ENCODE measurements around the gene STOM. TPM values are rescaled to one million over a fixed set of nuclear protein-coding genes. Genes with fewer than 3 reads are reported as not detected.

STOM gene
- total RNA-seq, 1 experiment from 2014 or later = 33.1 TPM

GRCh38 chr9:121312169-121312568 lies 57.9 kb downstream of the STOM start:
- no peaks in the 10 kb centered on the region for H3K9me2 ChIP-seq (replicated peaks; ENCODE audit: insufficient read depth, low read length)
- H3K36me3 ChIP-seq (ENCODE audit: insufficient read depth, low read length) = no peaks in the 10 kb centered on the region; the same call in 1 of the 2 replicates
- H3K27ac ChIP-seq (ENCODE audit: low read length) = no peak overlapping the region
- no peaks in the 10 kb centered on the region for H3K4me1 ChIP-seq (ENCODE audit: low read length)
- H3K27me3 ChIP-seq (ENCODE audit: low read length) = no peaks in the 10 kb centered on the region
- no peaks in the 10 kb centered on the region for H3K79me2 ChIP-seq (ENCODE audit: low read length)
- H3K9me3 ChIP-seq (ENCODE audit: low read length) = no peaks in the 10 kb centered on the region
- no peak overlapping the region for H3K4me2 ChIP-seq (ENCODE audit: low read depth, low read length, poor library complexity, severe bottlenecking)
- no peak for DNase-seq
- H2AFZ ChIP-seq (ENCODE audit: low read length) = no peak overlapping the region
- H3K4me3 ChIP-seq (ENCODE audit: low read length) = no peak overlapping the region
- no peaks in the 10 kb centered on the region for H4K20me1 ChIP-seq (ENCODE audit: insufficient read depth, low read depth, low read length)
- H3K9ac ChIP-seq (ENCODE audit: low read length) = no peak overlapping the region

GRCh38 chr9:121310571-121310970 lies 59.5 kb downstream of the STOM start:
- Histone ChIP-seq H3K9me3 (ENCODE audit: low read length) (no peaks in the 10 kb centered on the region), H3K27ac (ENCODE audit: low read length) (no peak overlapping the region), H3K4me2 (ENCODE audit: low read depth, low read length, poor library complexity, severe bottlenecking) (no peak overlapping the region), H3K9me2 (replicated peaks; ENCODE audit: insufficient read depth, low read length) (no peaks in the 10 kb centered on the region), H3K4me1 (ENCODE audit: low read length) (no peaks in the 10 kb centered on the region), H3K79me2 (ENCODE audit: low read length) (no peaks in the 10 kb centered on the region), H2AFZ (ENCODE audit: low read length) (no peak overlapping the region), H3K36me3 (ENCODE audit: insufficient read depth, low read length) (no peaks in the 10 kb centered on the region; the same call in 1 of the 2 replicates), H4K20me1 (ENCODE audit: insufficient read depth, low read depth, low read length) (no peaks in the 10 kb centered on the region), H3K9ac (ENCODE audit: low read length) (no peak overlapping the region), H3K27me3 (ENCODE audit: low read length) (no peaks in the 10 kb centered on the region), H3K4me3 (ENCODE audit: low read length) (no peak overlapping the region)
- DNase-seq = no peak

DNA sequence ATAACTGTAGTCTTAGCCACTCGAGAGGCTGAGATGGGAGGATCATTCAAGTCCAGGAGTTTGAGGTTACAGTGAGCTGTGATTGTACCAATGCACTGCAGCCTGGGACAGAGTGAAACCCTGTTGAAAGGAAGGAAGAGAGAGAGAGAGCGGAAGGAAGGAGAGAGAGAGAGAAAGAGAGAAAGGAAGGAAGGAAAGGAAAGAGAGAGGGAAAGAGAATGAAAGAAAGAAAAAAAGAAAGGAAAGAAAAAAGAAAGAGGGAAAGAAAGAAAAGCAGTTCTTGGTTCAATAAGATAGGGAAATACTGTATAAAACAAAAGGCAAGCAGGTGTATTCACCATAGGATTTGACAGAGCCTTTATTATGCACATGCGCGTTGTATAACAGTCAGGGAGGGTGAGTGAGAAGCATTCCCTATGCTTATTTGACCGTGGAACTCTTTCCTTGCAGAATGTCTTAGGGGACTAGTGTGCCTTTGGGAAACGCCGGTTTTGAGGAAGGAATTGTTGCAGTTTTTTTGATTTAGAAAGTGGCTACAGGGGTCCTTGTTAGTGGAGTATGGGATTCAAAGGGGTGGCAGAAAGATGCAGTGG lies 60.1 kb downstream of the STOM start:
- H3K36me3 ChIP-seq (ENCODE audit: insufficient read depth, low read length) = no peaks in the 10 kb centered on the region; the same call in 1 of the 2 replicates
- H3K9ac ChIP-seq (ENCODE audit: low read length) = no peak overlapping the region
- no peak for DNase-seq
- no peaks in the 10 kb centered on the region for H3K4me1 ChIP-seq (ENCODE audit: low read length)
- H4K20me1 ChIP-seq (ENCODE audit: insufficient read depth, low read depth, low read length) = no peaks in the 10 kb centered on the region
- no peaks in the 10 kb centered on the region for H3K27me3 ChIP-seq (ENCODE audit: low read length)
- H3K9me2 ChIP-seq (replicated peaks; ENCODE audit: insufficient read depth, low read length) = no peaks in the 10 kb centered on the region
- H3K4me2 ChIP-seq (ENCODE audit: low read depth, low read length, poor library complexity, severe bottlenecking) = no peak overlapping the region
- H2AFZ ChIP-seq (ENCODE audit: low read length) = no peak overlapping the region
- H3K9me3 ChIP-seq (ENCODE audit: low read length) = no peaks in the 10 kb centered on the region
- H3K4me3 ChIP-seq (ENCODE audit: low read length) = no peak overlapping the region
- no peaks in the 10 kb centered on the region for H3K79me2 ChIP-seq (ENCODE audit: low read length)
- H3K27ac ChIP-seq (ENCODE audit: low read length) = no peak overlapping the region

DNA sequence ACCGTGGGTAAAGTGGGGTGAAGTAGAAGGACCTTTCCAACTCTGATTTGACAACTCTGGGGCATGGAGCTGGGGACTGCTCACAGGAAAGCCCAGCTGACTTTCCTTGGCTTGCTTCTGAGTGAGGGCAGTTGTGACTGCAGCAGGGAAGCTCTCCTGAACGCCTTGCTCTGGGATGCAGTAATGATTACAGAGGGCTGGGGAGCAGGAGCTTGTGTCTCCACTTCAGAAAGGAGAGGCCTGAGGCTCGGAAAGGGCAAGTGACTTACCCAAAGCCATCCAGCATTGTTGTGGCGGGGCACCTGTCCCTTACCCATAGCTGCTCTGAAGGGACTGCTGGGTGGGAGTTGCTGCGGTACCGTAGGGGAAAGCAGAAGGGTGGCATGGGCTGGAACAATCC lies 60.9 kb downstream of the STOM start:
- H3K36me3 ChIP-seq (ENCODE audit: insufficient read depth, low read length) = no peaks in the 10 kb centered on the region; the same call in 1 of the 2 replicates
- H3K4me3 ChIP-seq (ENCODE audit: low read length) = no peak overlapping the region
- H3K4me1 ChIP-seq (ENCODE audit: low read length) = no peaks in the 10 kb centered on the region

DNA sequence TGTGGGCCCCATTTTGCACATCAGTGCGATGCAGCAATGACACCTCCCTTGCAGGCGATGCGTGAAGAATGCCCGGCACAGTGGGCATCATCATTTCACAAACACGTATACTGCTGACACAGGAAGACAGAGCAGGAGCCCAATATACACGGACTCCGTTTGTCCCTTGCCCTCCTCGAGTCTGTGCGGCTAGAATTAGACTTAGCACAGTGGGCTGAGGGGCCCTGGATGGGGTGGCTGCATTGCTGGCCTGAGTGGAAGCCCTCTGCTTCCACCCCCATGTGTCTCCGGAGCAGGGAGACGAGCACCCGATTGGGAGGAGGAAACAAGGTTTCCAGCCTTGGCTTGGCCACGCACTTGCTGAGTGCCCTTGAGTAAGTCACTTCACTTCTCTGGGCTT lies 61.3 kb downstream of the STOM start:
- Histone ChIP-seq H3K27me3 (ENCODE audit: low read length) (no peaks in the 10 kb centered on the region), H3K4me3 (ENCODE audit: low read length) (no peak overlapping the region), H3K36me3 (ENCODE audit: insufficient read depth, low read length) (no peaks in the 10 kb centered on the region; the same call in 1 of the 2 replicates), H3K79me2 (ENCODE audit: low read length) (no peaks in the 10 kb centered on the region), H2AFZ (ENCODE audit: low read length) (no peak overlapping the region), H3K4me1 (ENCODE audit: low read length) (no peaks in the 10 kb centered on the region), H3K9me2 (replicated peaks; ENCODE audit: insufficient read depth, low read length) (no peaks in the 10 kb centered on the region), H3K9ac (ENCODE audit: low read length) (no peak overlapping the region), H3K27ac (ENCODE audit: low read length) (no peak overlapping the region), H3K9me3 (ENCODE audit: low read length) (no peaks in the 10 kb centered on the region), H4K20me1 (ENCODE audit: insufficient read depth, low read depth, low read length) (no peaks in the 10 kb centered on the region), H3K4me2 (ENCODE audit: low read depth, low read length, poor library complexity, severe bottlenecking) (no peak overlapping the region)
- DNase-seq = no peak

More for the DNA sequence above, 60.9 kb downstream of the STOM start:
- H3K9ac ChIP-seq (ENCODE audit: low read length) = no peak overlapping the region
- H3K9me2 ChIP-seq (replicated peaks; ENCODE audit: insufficient read depth, low read length) = no peaks in the 10 kb centered on the region
- DNase-seq = no peak
- H4K20me1 ChIP-seq (ENCODE audit: insufficient read depth, low read depth, low read length) = no peaks in the 10 kb centered on the region
- H3K9me3 ChIP-seq (ENCODE audit: low read length) = no peaks in the 10 kb centered on the region
- no peak overlapping the region for H3K27ac ChIP-seq (ENCODE audit: low read length)
- no peak overlapping the region for H3K4me2 ChIP-seq (ENCODE audit: low read depth, low read length, poor library complexity, severe bottlenecking)
- H3K79me2 ChIP-seq (ENCODE audit: low read length) = no peaks in the 10 kb centered on the region
- no peaks in the 10 kb centered on the region for H3K27me3 ChIP-seq (ENCODE audit: low read length)
- H2AFZ ChIP-seq (ENCODE audit: low read length) = no peak overlapping the region

GRCh38 chr9:121307976-121308375 lies 62.1 kb downstream of the STOM start:
- Histone ChIP-seq H3K9ac (ENCODE audit: low read length) (no peak overlapping the region), H3K36me3 (ENCODE audit: insufficient read depth, low read length) (no peaks in the 10 kb centered on the region; the same call in 1 of the 2 replicates), H3K4me3 (ENCODE audit: low read length) (no peak overlapping the region), H4K20me1 (ENCODE audit: insufficient read depth, low read depth, low read length) (no peaks in the 10 kb centered on the region), H3K9me3 (ENCODE audit: low read length) (no peaks in the 10 kb centered on the region), H3K4me1 (ENCODE audit: low read length) (no peaks in the 10 kb centered on the region), H3K9me2 (replicated peaks; ENCODE audit: insufficient read depth, low read length) (no peaks in the 10 kb centered on the region), H2AFZ (ENCODE audit: low read length) (no peak overlapping the region), H3K79me2 (ENCODE audit: low read length) (no peaks in the 10 kb centered on the region), H3K4me2 (ENCODE audit: low read depth, low read length, poor library complexity, severe bottlenecking) (no peak overlapping the region), H3K27ac (ENCODE audit: low read length) (no peak overlapping the region), H3K27me3 (ENCODE audit: low read length) (no peaks in the 10 kb centered on the region)
- no peak for DNase-seq

DNA sequence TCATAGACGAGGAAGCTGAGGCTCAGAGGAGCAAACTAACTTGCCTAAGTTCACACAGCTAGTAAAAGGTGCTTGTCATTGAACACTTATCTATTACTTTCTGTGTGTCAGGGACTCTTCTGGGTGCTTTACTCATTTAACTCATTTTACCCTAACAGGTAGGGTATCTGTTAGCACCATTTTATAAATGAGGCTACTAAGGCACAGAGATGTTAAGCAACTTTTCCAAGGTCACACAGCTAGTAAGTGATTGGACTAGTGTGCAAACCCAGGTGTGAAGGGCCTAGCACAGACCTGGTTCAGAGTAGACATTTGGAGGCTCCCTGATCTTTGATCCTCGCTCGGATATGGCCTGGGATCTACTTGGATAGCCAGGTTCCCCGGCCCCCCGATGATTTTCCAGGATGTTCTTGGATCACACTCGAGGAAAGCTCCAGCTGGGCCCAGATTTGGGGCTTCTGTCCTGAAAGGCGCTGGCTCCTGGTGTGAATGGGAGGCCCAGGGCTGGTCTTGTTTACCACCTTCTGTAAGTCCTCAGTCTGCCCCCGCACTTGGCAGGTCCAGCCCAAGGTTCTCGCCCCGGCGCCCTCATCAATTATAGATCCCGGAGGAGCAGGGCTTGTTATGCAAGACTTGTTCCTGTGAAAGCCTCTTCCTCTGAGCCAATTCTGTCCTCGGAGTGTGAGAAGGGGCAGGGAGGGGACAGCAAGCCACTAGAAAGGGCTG lies 64.6 kb downstream of the STOM start:
- Histone ChIP-seq H3K36me3 (ENCODE audit: insufficient read depth, low read length) (no peaks in the 10 kb centered on the region; the same call in 1 of the 2 replicates), H2AFZ (ENCODE audit: low read length) (no peak overlapping the region), H3K27me3 (ENCODE audit: low read length) (no peaks in the 10 kb centered on the region), H3K9me2 (replicated peaks; ENCODE audit: insufficient read depth, low read length) (no peaks in the 10 kb centered on the region), H4K20me1 (ENCODE audit: insufficient read depth, low read depth, low read length) (no peaks in the 10 kb centered on the region), H3K27ac (ENCODE audit: low read length) (no peak overlapping the region), H3K9me3 (ENCODE audit: low read length) (no peaks in the 10 kb centered on the region), H3K4me2 (ENCODE audit: low read depth, low read length, poor library complexity, severe bottlenecking) (no peak overlapping the region), H3K79me2 (ENCODE audit: low read length) (no peaks in the 10 kb centered on the region), H3K4me3 (ENCODE audit: low read length) (no peak overlapping the region), H3K9ac (ENCODE audit: low read length) (no peak overlapping the region), H3K4me1 (ENCODE audit: low read length) (no peaks in the 10 kb centered on the region)
- no peak for DNase-seq

DNA sequence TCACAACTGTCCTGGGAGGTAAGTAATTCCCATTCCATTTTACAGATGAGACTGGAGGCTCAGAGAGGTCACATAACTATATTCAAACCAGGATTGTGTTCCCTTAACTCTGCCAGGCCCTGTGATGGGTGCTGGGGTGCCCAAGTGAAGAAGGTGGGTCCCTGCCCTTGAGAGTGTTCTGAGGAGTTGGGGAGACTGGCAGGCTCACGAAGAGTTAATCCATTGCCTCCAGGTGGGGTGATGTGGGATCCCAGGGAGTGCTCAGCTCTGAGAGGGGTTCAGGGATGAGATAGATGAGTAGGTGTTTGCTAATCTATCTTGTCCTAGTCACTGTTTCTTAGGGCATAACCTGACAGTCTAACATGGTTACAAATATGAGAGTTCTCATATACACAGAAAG lies 65.3 kb downstream of the STOM start:
- no peak overlapping the region for H3K4me2 ChIP-seq (ENCODE audit: low read depth, low read length, poor library complexity, severe bottlenecking)
- H3K4me3 ChIP-seq (ENCODE audit: low read length) = no peak overlapping the region
- no peak overlapping the region for H3K9ac ChIP-seq (ENCODE audit: low read length)
- no peaks in the 10 kb centered on the region for H3K4me1 ChIP-seq (ENCODE audit: low read length)
- H3K79me2 ChIP-seq (ENCODE audit: low read length) = no peaks in the 10 kb centered on the region
- DNase-seq = no peak
- no peak overlapping the region for H3K27ac ChIP-seq (ENCODE audit: low read length)
- no peaks in the 10 kb centered on the region for H3K9me3 ChIP-seq (ENCODE audit: low read length)
- no peaks in the 10 kb centered on the region for H3K27me3 ChIP-seq (ENCODE audit: low read length)
- no peaks in the 10 kb centered on the region for H3K9me2 ChIP-seq (replicated peaks; ENCODE audit: insufficient read depth, low read length)
- H3K36me3 ChIP-seq (ENCODE audit: insufficient read depth, low read length) = no peaks in the 10 kb centered on the region
- H2AFZ ChIP-seq (ENCODE audit: low read length) = no peak overlapping the region
- H4K20me1 ChIP-seq (ENCODE audit: insufficient read depth, low read depth, low read length) = no peaks in the 10 kb centered on the region
